Endometrial microvascular endothelial cells (primary cell): ENCODE data around the gene CNGA2. TPM values are rescaled to one million over a fixed set of nuclear protein-coding genes. Genes with fewer than 3 reads are reported as not detected.

Source experiments
- in situ Hi-C: cut with HindIII; loops from 2 replicates; pipeline ENCODE4 v1.10.0; 2017; ENCODE audit warnings: low sequenced_read_pairs, low pct_unique_long_range_greater_than_20kb; ENCODE audit errors: inconsistent ontology term
- total RNA-seq: library from RNA; depleted of rRNA; stranded (reverse); fragments of >200 nt; gene quantifications from one replicate; pipeline ENCODE4 v1.2.3, GENCODE V29; 2015; ENCODE audit errors: inconsistent ontology term

CNGA2 gene
- total RNA-seq, 1 donor from 2014 or later = not detected

- in situ Hi-C loops = loop anchor here (25.0 kb wide), 1 partner anchor 896 kb away; the partner anchor contains the start of gene GABRQ
These were observed 7.1 kb downstream of the CNGA2 start for GRCh38 chrX:151741606-151742005.

- in situ Hi-C loops = loop anchor here (25.0 kb wide), 1 partner anchor 895 kb away; the partner anchor contains the start of gene GABRQ
These were observed 7.8 kb downstream of the CNGA2 start for GRCh38 chrX:151742311-151742710.

- in situ Hi-C loops = loop anchor here (25.0 kb wide), 1 partner anchor 893 kb away; the partner anchor contains the start of gene GABRQ
These were observed 9.3 kb downstream of the CNGA2 start for GRCh38 chrX:151743651-151744470.

GRCh38 chrX:151745651-151746050, 11.1 kb downstream of the CNGA2 start:
- in situ Hi-C loops = loop anchor here (25.0 kb wide), 1 partner anchor 892 kb away; the partner anchor contains the start of gene GABRQ

- in situ Hi-C loops = loop anchor here (25.0 kb wide), 1 partner anchor 891 kb away; the partner anchor contains the start of gene GABRQ
These were observed 12.0 kb downstream of the CNGA2 start for GRCh38 chrX:151746502-151746901.

- in situ Hi-C loops = no loop called here
These were observed 16.0 kb downstream of the CNGA2 start for GRCh38 chrX:151750511-151750910.

GRCh38 chrX:151752847-151753246, 18.3 kb downstream of the CNGA2 start:
- in situ Hi-C loops = no loop called here

GRCh38 chrX:151753313-151754046, 18.9 kb downstream of the CNGA2 start:
- in situ Hi-C loops = no loop called here

- in situ Hi-C loops = no loop called here
These were observed 19.5 kb downstream of the CNGA2 start for GRCh38 chrX:151754047-151754429.

- in situ Hi-C loops = no loop called here
These were observed 20.2 kb downstream of the CNGA2 start for GRCh38 chrX:151754641-151755215.

GRCh38 chrX:151759041-151759708, 24.6 kb downstream of the CNGA2 start:
- in situ Hi-C loops = no loop called here

- in situ Hi-C loops = no loop called here
These were observed 28.3 kb downstream of the CNGA2 start for GRCh38 chrX:151762802-151763201.

- in situ Hi-C loops = no loop called here
These were observed 29.2 kb downstream of the CNGA2 start for GRCh38 chrX:151763711-151764110.

GRCh38 chrX:151765026-151765425, 30.5 kb downstream of the CNGA2 start:
- in situ Hi-C loops = no loop called here

GRCh38 chrX:151771726-151772125, 37.2 kb downstream of the CNGA2 start:
- in situ Hi-C loops = no loop called here

GRCh38 chrX:151773434-151773833, 38.9 kb downstream of the CNGA2 start:
- in situ Hi-C loops = no loop called here

GRCh38 chrX:151774421-151774820, 39.9 kb downstream of the CNGA2 start:
- in situ Hi-C loops = no loop called here

- in situ Hi-C loops = no loop called here
These were observed 41.7 kb downstream of the CNGA2 start for GRCh38 chrX:151776181-151776731.

GRCh38 chrX:151776936-151777335, 42.4 kb downstream of the CNGA2 start:
- in situ Hi-C loops = no loop called here
